BE2C (cell line): ENCODE data around the gene RTN4R.

Experiments used
- DNase-seq: peaks from one replicate; pipeline ENCODE4 v3.0.0-alpha.2; 2020
- H3K27me3 ChIP-seq: fragments of 250-450 bp; sonication (Bioruptor Pico); 2 replicates; pipeline ENCODE4 v1.5.1; 2020; ENCODE audit warnings: mild to moderate bottlenecking
- H3K36me3 ChIP-seq: fragments of 250-450 bp; sonication (Bioruptor Pico); 2 replicates; pipeline ENCODE4 v1.5.1; 2020; ENCODE audit warnings: mild to moderate bottlenecking
- H3K4me1 ChIP-seq: fragments of 250-450 bp; sonication (Bioruptor Pico); 2 replicates; pipeline ENCODE4 v1.5.1; 2020
- H3K4me3 ChIP-seq: 2 replicates; pipeline ENCODE4 v1.5.1; 2011; ENCODE audit warnings: low read depth, low read length
- H3K9me3 ChIP-seq: fragments of 250-450 bp; sonication (Bioruptor Pico); 2 replicates; pipeline ENCODE4 v1.5.1; 2020
- CTCF ChIP-seq: IDR thresholded peaks from 2 replicates; pipeline ENCODE4 v1.5.1; 2012; ENCODE audit warnings: mild to moderate bottlenecking, low read depth, low read length

RTN4R gene

GRCh38 chr22:20246368-20247009, 21.6 kb downstream of the RTN4R start:
- H3K4me1 ChIP-seq = peaks cover 58% of the 10 kb centered on the region
- no peaks in the 10 kb centered on the region; the same call in 1 of the 2 replicates for H3K36me3 ChIP-seq
- H3K9me3 ChIP-seq = no peaks in the 10 kb centered on the region
- TF ChIP-seq CTCF = no peak
- H3K4me3 ChIP-seq = no peak overlapping the region
- peak; percentile 36 for DNase-seq
- H3K27me3 ChIP-seq = no peaks in the 10 kb centered on the region

- H3K4me3 ChIP-seq = no peak overlapping the region
- no peaks in the 10 kb centered on the region; the same call in 1 of the 2 replicates for H3K36me3 ChIP-seq
- DNase-seq = no peak
- H3K27me3 ChIP-seq = no peaks in the 10 kb centered on the region
- H3K4me1 ChIP-seq = peaks cover 61% of the 10 kb centered on the region
- H3K9me3 ChIP-seq = no peaks in the 10 kb centered on the region
- no peak for TF ChIP-seq CTCF
Observed at GRCh38 chr22:20245577-20246367, 22.3 kb downstream of the RTN4R start.

- Histone ChIP-seq H3K4me3 (no peak overlapping the region), H3K4me1 (peaks cover 66% of the 10 kb centered on the region), H3K9me3 (no peaks in the 10 kb centered on the region), H3K27me3 (no peaks in the 10 kb centered on the region), H3K36me3 (no peaks in the 10 kb centered on the region; the same call in 1 of the 2 replicates)
- peak; percentile 46 for DNase-seq
- TF ChIP-seq CTCF = no peak
Observed at GRCh38 chr22:20244691-20245576, 23.2 kb downstream of the RTN4R start.

GRCh38 chr22:20244250-20244648, 23.9 kb downstream of the RTN4R start:
- TF ChIP-seq CTCF = no peak
- no peaks in the 10 kb centered on the region; the same call in 1 of the 2 replicates for H3K36me3 ChIP-seq
- DNase-seq = no peak
- H3K4me1 ChIP-seq = peaks cover 64% of the 10 kb centered on the region
- H3K9me3 ChIP-seq = no peaks in the 10 kb centered on the region
- no peak overlapping the region for H3K4me3 ChIP-seq
- H3K27me3 ChIP-seq = no peaks in the 10 kb centered on the region

GRCh38 chr22:20243537-20244249, 24.4 kb downstream of the RTN4R start:
- DNase-seq = peak; percentile 69
- Histone ChIP-seq H3K4me1 (peaks cover 64% of the 10 kb centered on the region), H3K9me3 (no peaks in the 10 kb centered on the region), H3K27me3 (no peaks in the 10 kb centered on the region), H3K4me3 (no peak overlapping the region; the same call in 1 of the 2 replicates), H3K36me3 (no peaks in the 10 kb centered on the region; the same call in 1 of the 2 replicates)
- TF ChIP-seq CTCF = no peak
